Neural progenitor cell (in vitro differentiated cells): Measurements from ENCODE around the gene ASPRV1. TPM values are rescaled to one million over a fixed set of nuclear protein-coding genes. Genes with fewer than 3 reads are reported as not detected.

ENCODE experiments used
- DNase-seq: peaks from one replicate; pipeline ENCODE4 v3.0.0-alpha.2; 2016; ENCODE audit warnings: low spot score
- H2AFZ ChIP-seq: fragments of 200-600 bp; sonication (generic); replicated peaks from 2 replicates; pipeline ENCODE4 v1.6.1; 2016; ENCODE audit warnings: antibody characterized with exemption
- H3F3A ChIP-seq: fragments of 200-600 bp; sonication (generic); 2 replicates; pipeline ENCODE4 v1.6.1; 2016; ENCODE audit warnings: antibody characterized with exemption, low read depth
- H3K27ac ChIP-seq: fragments of 200-600 bp; sonication (generic); 2 replicates; pipeline ENCODE4 v1.5.1; 2016; ENCODE audit warnings: mild to moderate bottlenecking
- H3K27me3 ChIP-seq: fragments of 200-600 bp; sonication (generic); 2 replicates; pipeline ENCODE4 v1.6.1; 2016; ENCODE audit warnings: mild to moderate bottlenecking, moderate library complexity
- H3K36me3 ChIP-seq: fragments of 200-600 bp; sonication (generic); 2 replicates; pipeline ENCODE4 v1.5.1; 2016
- H3K4me1 ChIP-seq: fragments of 200-600 bp; sonication (generic); 2 replicates; pipeline ENCODE4 v1.6.1; 2016; ENCODE audit warnings: mixed run types
- H3K4me2 ChIP-seq: fragments of 200-600 bp; sonication (generic); 2 replicates; pipeline ENCODE4 v1.6.1; 2016
- H3K4me3 ChIP-seq: fragments of 200-600 bp; sonication (generic); 2 replicates; pipeline ENCODE4 v1.5.1; 2016
- H3K79me2 ChIP-seq: fragments of 200-600 bp; sonication (generic); 2 replicates; pipeline ENCODE4 v1.6.1; 2016; ENCODE audit warnings: low read depth
- H3K9ac ChIP-seq: fragments of 200-600 bp; sonication (generic); 2 replicates; pipeline ENCODE4 v1.6.1; 2016
- H3K9me3 ChIP-seq: fragments of 200-600 bp; sonication (generic); 2 replicates; pipeline ENCODE4 v1.5.1; 2016; ENCODE audit warnings: low read depth
- H4K20me1 ChIP-seq: fragments of 200-600 bp; sonication (generic); 2 replicates; pipeline ENCODE4 v1.6.1; 2016; ENCODE audit warnings: low read depth
- H3K27ac Mint-ChIP-seq: 3 replicates; pipeline ENCODE4 v1.8.0; 2021; ENCODE audit warnings: mixed read lengths
- H3K27me3 Mint-ChIP-seq: 2 replicates; pipeline ENCODE4 v1.8.0; 2022; ENCODE audit warnings: low read depth, mild to moderate bottlenecking, inconsistent platforms, moderate library complexity, mixed read lengths; ENCODE audit not compliant: insufficient read depth
- H3K36me3 Mint-ChIP-seq: 3 replicates; pipeline ENCODE4 v1.8.0; 2021; ENCODE audit warnings: mixed read lengths
- H3K4me1 Mint-ChIP-seq: 3 replicates; pipeline ENCODE4 v1.8.0; 2021; ENCODE audit warnings: mixed read lengths
- H3K4me3 Mint-ChIP-seq: 3 replicates; pipeline ENCODE4 v1.8.0; 2021; ENCODE audit warnings: mild to moderate bottlenecking, moderate library complexity, mixed read lengths
- H3K9me3 Mint-ChIP-seq: 3 replicates; pipeline ENCODE4 v1.8.0; 2020; ENCODE audit warnings: mixed read lengths
- EZH2 ChIP-seq: fragments of 200-600 bp; sonication (generic); IDR thresholded peaks from 2 replicates; pipeline ENCODE4 v1.6.1; 2017; ENCODE audit warnings: antibody characterized with exemption, mild to moderate bottlenecking, moderate library complexity
- EZH2phosphoT487 ChIP-seq: fragments of 200-600 bp; sonication (generic); IDR thresholded peaks from 2 replicates; pipeline ENCODE4 v1.6.1; 2017; ENCODE audit warnings: antibody characterized with exemption
- total RNA-seq: library from RNA; depleted of rRNA; stranded (reverse); fragments of >200 nt; gene quantifications from 2 replicates; pipeline ENCODE4 v1.2.3, GENCODE V29; 2015; ENCODE audit warnings: low replicate concordance
- TF ChIP-seq, protein P1 (sequence below): fragments of 200-600 bp; sonication (generic); IDR thresholded peaks from 2 replicates; pipeline ENCODE4 v1.5.1; 2017; ENCODE audit warnings: antibody characterized with exemption, mild to moderate bottlenecking

The ASPRV1 gene
- total RNA-seq, 1 donor from 2014 or later = 0.30 TPM

DNA sequence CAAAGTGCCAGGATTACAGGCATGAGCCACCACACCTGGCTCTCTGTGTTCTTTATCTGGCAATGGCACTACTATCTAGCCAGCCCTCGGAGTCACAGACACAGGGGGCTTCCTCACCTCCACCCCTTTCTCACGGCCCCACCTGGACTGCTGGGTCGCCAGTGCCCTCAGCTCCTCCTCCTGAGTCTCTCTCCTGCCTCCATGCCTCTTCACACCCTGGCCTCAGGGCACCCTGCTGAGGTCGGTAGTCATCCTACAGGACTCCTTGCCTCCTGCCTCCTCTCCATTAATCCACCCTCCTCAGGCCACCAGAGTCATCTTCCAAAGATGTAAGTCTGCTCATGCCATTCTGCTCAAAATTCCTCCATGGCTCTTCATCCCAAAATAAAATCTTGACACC is 8.6 kb upstream of the ASPRV1 start:
- Histone ChIP-seq H3K27ac (no peak overlapping the region), H3F3A (no peaks in the 10 kb centered on the region), H3K9ac (no peak overlapping the region), H3K79me2 (no peaks in the 10 kb centered on the region), H3K4me3 (no peak overlapping the region), H2AFZ (no peak overlapping the region), H3K4me1 (peaks cover 8% of the 10 kb centered on the region), H4K20me1 (no peaks in the 10 kb centered on the region), H3K36me3 (no peaks in the 10 kb centered on the region), H3K9me3 (no peaks in the 10 kb centered on the region), H3K27me3 (no peaks in the 10 kb centered on the region), H3K4me2 (no peak overlapping the region)
- TF ChIP-seq EZH2phosphoT487 (no peak), EZH2 (no peak)
- TF ChIP-seq, protein P1, sequence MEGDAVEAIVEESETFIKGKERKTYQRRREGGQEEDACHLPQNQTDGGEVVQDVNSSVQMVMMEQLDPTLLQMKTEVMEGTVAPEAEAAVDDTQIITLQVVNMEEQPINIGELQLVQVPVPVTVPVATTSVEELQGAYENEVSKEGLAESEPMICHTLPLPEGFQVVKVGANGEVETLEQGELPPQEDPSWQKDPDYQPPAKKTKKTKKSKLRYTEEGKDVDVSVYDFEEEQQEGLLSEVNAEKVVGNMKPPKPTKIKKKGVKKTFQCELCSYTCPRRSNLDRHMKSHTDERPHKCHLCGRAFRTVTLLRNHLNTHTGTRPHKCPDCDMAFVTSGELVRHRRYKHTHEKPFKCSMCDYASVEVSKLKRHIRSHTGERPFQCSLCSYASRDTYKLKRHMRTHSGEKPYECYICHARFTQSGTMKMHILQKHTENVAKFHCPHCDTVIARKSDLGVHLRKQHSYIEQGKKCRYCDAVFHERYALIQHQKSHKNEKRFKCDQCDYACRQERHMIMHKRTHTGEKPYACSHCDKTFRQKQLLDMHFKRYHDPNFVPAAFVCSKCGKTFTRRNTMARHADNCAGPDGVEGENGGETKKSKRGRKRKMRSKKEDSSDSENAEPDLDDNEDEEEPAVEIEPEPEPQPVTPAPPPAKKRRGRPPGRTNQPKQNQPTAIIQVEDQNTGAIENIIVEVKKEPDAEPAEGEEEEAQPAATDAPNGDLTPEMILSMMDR = no peak
- H3K4me3 Mint-ChIP-seq = peak overlapping the region; percentile 45
- H3K27me3 Mint-ChIP-seq = peaks cover 2% of the 10 kb centered on the region
- no peak overlapping the region for H3K27ac Mint-ChIP-seq
- H3K4me1 Mint-ChIP-seq = no peaks in the 10 kb centered on the region
- no peak for DNase-seq
- no peaks in the 10 kb centered on the region for H3K36me3 Mint-ChIP-seq
- no peaks in the 10 kb centered on the region for H3K9me3 Mint-ChIP-seq

DNA sequence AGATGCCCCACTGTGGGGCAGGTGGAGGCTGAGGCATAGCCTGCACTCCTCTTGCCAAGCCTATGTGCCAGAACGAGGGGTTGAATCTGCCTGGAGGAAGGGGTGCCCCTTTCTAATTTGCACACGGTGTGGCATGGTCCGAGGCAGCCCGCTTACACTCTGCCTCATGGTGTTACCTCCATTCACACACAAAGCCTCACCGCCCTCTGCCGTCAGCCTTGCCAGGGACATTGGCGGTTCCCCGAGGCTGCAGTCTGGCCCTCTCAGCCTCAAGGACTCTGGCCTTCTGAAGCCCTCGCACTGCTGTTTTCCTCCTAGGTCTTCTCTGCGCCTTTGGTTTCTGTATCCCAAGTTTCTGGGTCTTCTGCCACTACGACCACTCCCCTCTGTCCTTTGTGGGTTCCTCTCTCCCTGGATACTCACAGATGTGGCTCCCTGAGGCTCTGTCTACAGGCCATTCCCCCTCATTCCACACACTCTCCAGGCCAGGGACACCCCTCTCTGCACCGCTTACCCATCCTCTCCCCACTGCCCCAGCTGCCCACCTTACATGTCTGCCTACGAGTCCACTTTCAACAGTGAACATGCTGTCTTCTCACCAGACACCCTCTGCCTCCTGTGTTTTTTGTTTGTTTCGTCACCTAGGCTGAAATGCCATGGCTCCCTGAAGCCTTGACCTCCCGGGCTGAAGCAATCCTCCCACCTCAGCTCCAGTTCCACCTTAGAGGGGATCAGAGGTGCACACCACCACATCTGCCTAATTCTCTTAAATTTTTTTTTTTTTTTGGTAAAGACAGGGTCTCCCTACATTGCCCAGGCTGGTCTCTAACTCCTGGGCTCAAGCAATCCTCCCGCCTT is 7.9 kb upstream of the ASPRV1 start:
- no peak overlapping the region for H3K27ac ChIP-seq
- no peaks in the 10 kb centered on the region for H4K20me1 ChIP-seq
- Mint-ChIP-seq H3K9me3 (no peaks in the 10 kb centered on the region), H3K27ac (peak overlapping the region; percentile 4), H3K4me1 (no peaks in the 10 kb centered on the region), H3K4me3 (no peak overlapping the region), H3K36me3 (no peaks in the 10 kb centered on the region), H3K27me3 (peaks cover 2% of the 10 kb centered on the region)
- DNase-seq = no peak
- peaks cover 8% of the 10 kb centered on the region for H3K4me1 ChIP-seq
- H3K4me2 ChIP-seq = no peak overlapping the region
- no peaks in the 10 kb centered on the region for H3K79me2 ChIP-seq
- H3K27me3 ChIP-seq = no peaks in the 10 kb centered on the region
- TF ChIP-seq EZH2phosphoT487 = no peak
- no peak overlapping the region for H2AFZ ChIP-seq
- no peaks in the 10 kb centered on the region for H3F3A ChIP-seq
- no peak overlapping the region for H3K9ac ChIP-seq
- no peak overlapping the region for H3K4me3 ChIP-seq
- H3K9me3 ChIP-seq = no peaks in the 10 kb centered on the region
- no peaks in the 10 kb centered on the region for H3K36me3 ChIP-seq

DNA sequence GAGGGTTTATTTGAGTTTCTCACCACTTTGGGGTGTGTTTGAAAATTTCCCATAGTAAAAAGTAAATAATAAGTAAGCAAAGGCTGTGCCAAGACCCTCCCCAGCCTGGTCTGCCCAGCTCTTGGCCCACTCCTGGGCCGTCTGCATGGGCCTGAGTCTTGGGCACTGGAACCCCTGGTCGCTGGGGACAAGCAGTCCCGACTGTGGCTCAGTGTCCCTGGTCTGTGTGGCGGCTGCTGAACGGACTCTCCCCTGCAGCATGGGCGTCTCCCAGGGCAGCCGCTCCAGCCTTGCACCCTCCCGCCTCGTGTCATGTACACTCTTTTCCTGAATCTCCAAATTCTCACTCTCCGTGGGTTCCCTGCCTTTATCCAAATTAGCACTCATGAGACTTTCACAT is 7.2 kb upstream of the ASPRV1 start:
- no peak overlapping the region for H2AFZ ChIP-seq

More for the DNA sequence above, 7.2 kb upstream of the ASPRV1 start:
- no peak for TF ChIP-seq EZH2phosphoT487
- TF ChIP-seq, protein P1 = no peak
- TF ChIP-seq EZH2 = no peak
- Histone ChIP-seq H3K4me3 (no peak overlapping the region), H3K79me2 (no peaks in the 10 kb centered on the region), H3K9me3 (no peaks in the 10 kb centered on the region), H4K20me1 (no peaks in the 10 kb centered on the region), H3K36me3 (no peaks in the 10 kb centered on the region), H3K27me3 (no peaks in the 10 kb centered on the region), H3K4me2 (no peak overlapping the region), H3K27ac (no peak overlapping the region), H3K4me1 (peaks cover 9% of the 10 kb centered on the region), H3F3A (no peaks in the 10 kb centered on the region), H3K9ac (no peak overlapping the region)
- Mint-ChIP-seq H3K27me3 (peaks cover 2% of the 10 kb centered on the region), H3K4me3 (no peak overlapping the region), H3K4me1 (peaks cover 6% of the 10 kb centered on the region), H3K9me3 (no peaks in the 10 kb centered on the region), H3K36me3 (no peaks in the 10 kb centered on the region), H3K27ac (no peak overlapping the region)
- DNase-seq = no peak
